HEK293 (cell line): Measurements from ENCODE around the gene HMGN1.

Experiments used
- GLI4 ChIP-seq: fragments of 450-650 bp; formaldehyde crosslinking; IDR thresholded peaks from 2 replicates; pipeline ENCODE4 v1.5.1; 2016; ENCODE audit warnings: missing biosample characterization, missing genetic modification characterization
- MEIS1 ChIP-seq: sonication (generic); formaldehyde crosslinking; IDR thresholded peaks from 2 replicates; pipeline ENCODE4 v1.8.1; 2022; ENCODE audit warnings: missing genetic modification reagents, mild to moderate bottlenecking, borderline replicate concordance
- OVOL3 ChIP-seq: fragments of 450-650 bp; formaldehyde crosslinking; IDR thresholded peaks from 2 replicates; pipeline ENCODE4 v1.5.1; 2016; ENCODE audit warnings: missing biosample characterization, missing genetic modification characterization
- PATZ1 ChIP-seq: fragments of 450-650 bp; formaldehyde crosslinking; IDR thresholded peaks from 2 replicates; pipeline ENCODE4 v1.5.1; 2016; ENCODE audit warnings: missing biosample characterization, missing genetic modification characterization
- TSHZ1 ChIP-seq: fragments of 450-650 bp; formaldehyde crosslinking; IDR thresholded peaks from 2 replicates; pipeline ENCODE4 v1.5.1; 2016; ENCODE audit warnings: missing biosample characterization, missing genetic modification characterization, borderline replicate concordance
- ZBTB48 ChIP-seq: fragments of 450-650 bp; formaldehyde crosslinking; IDR thresholded peaks from 2 replicates; pipeline ENCODE4 v1.5.1; 2016; ENCODE audit warnings: missing biosample characterization, missing genetic modification characterization
- ZEB2 ChIP-seq: fragments of 450-650 bp; formaldehyde crosslinking; IDR thresholded peaks from 2 replicates; pipeline ENCODE4 v1.5.1; 2016; ENCODE audit warnings: missing biosample characterization, missing genetic modification characterization
- ZNF138 ChIP-seq: fragments of 450-650 bp; formaldehyde crosslinking; IDR thresholded peaks from 2 replicates; pipeline ENCODE4 v1.5.1; 2016; ENCODE audit warnings: missing biosample characterization, missing genetic modification characterization, borderline replicate concordance
- ZNF2 ChIP-seq: fragments of 450-650 bp; formaldehyde crosslinking; IDR thresholded peaks from 2 replicates; pipeline ENCODE4 v1.5.1; 2016; ENCODE audit warnings: missing biosample characterization, missing genetic modification characterization
- ZNF221 ChIP-seq: fragments of 450-650 bp; formaldehyde crosslinking; IDR thresholded peaks from 2 replicates; pipeline ENCODE4 v1.5.1; 2017; ENCODE audit warnings: missing biosample characterization, missing genetic modification characterization, borderline replicate concordance
- ZNF248 ChIP-seq: fragments of 450-650 bp; formaldehyde crosslinking; IDR thresholded peaks from 2 replicates; pipeline ENCODE4 v1.5.1; 2017; ENCODE audit warnings: missing biosample characterization, missing genetic modification characterization
- ZNF311 ChIP-seq: fragments of 450-650 bp; formaldehyde crosslinking; IDR thresholded peaks from 2 replicates; pipeline ENCODE4 v1.5.1; 2017; ENCODE audit warnings: missing biosample characterization, missing genetic modification characterization, borderline replicate concordance
- ZNF354C ChIP-seq: fragments of 450-650 bp; formaldehyde crosslinking; IDR thresholded peaks from 2 replicates; pipeline ENCODE4 v1.5.1; 2016; ENCODE audit warnings: missing biosample characterization, missing genetic modification characterization, low read depth, borderline replicate concordance
- ZNF37A ChIP-seq: fragments of 450-650 bp; IDR thresholded peaks from 2 replicates; pipeline ENCODE4 v1.5.1; 2018; ENCODE audit warnings: missing biosample characterization, missing genetic modification characterization
- ZNF558 ChIP-seq: fragments of 450-650 bp; formaldehyde crosslinking; IDR thresholded peaks from 2 replicates; pipeline ENCODE4 v1.5.1; 2016; ENCODE audit warnings: missing biosample characterization, missing genetic modification characterization
- ZNF596 ChIP-seq: fragments of 450-650 bp; IDR thresholded peaks from 2 replicates; pipeline ENCODE4 v1.5.0; 2018; ENCODE audit warnings: missing biosample characterization, mild to moderate bottlenecking, missing genetic modification characterization, moderate library complexity
- ZNF654 ChIP-seq: fragments of 450-650 bp; formaldehyde crosslinking; IDR thresholded peaks from 2 replicates; pipeline ENCODE4 v1.5.1; 2016; ENCODE audit warnings: low read depth, missing biosample characterization, missing genetic modification characterization
- ZNF660 ChIP-seq: fragments of 450-650 bp; IDR thresholded peaks from 2 replicates; pipeline ENCODE4 v1.5.1; 2018; ENCODE audit warnings: missing biosample characterization, mild to moderate bottlenecking, missing genetic modification characterization
- ZNF707 ChIP-seq: fragments of 450-650 bp; formaldehyde crosslinking; IDR thresholded peaks from 2 replicates; pipeline ENCODE4 v1.5.1; 2016; ENCODE audit warnings: missing biosample characterization, missing genetic modification characterization
- ZNF791 ChIP-seq: fragments of 450-650 bp; formaldehyde crosslinking; IDR thresholded peaks from 2 replicates; pipeline ENCODE4 v1.5.1; 2016; ENCODE audit warnings: missing biosample characterization, missing genetic modification characterization
- ZSCAN23 ChIP-seq: fragments of 450-650 bp; formaldehyde crosslinking; IDR thresholded peaks from 2 replicates; pipeline ENCODE4 v1.5.1; 2016; ENCODE audit warnings: missing biosample characterization, missing genetic modification characterization
- ZXDB ChIP-seq: fragments of 450-650 bp; formaldehyde crosslinking; IDR thresholded peaks from 2 replicates; pipeline ENCODE4 v1.5.1; 2016; ENCODE audit warnings: missing biosample characterization, missing genetic modification characterization
- TF ChIP-seq, protein P1 (sequence below): fragments of 450-650 bp; formaldehyde crosslinking; IDR thresholded peaks from 2 replicates; pipeline ENCODE4 v1.5.1; 2017; ENCODE audit warnings: missing biosample characterization, mild to moderate bottlenecking, missing genetic modification characterization, moderate library complexity
- TF ChIP-seq, protein P2 (sequence below): fragments of 450-650 bp; formaldehyde crosslinking; IDR thresholded peaks from 2 replicates; pipeline ENCODE4 v1.5.1; 2016; ENCODE audit warnings: missing biosample characterization, missing genetic modification characterization, borderline replicate concordance

Gene HMGN1

GRCh38 chr21:39313571-39314142 lies 35.2 kb downstream of the HMGN1 start, which contains the start of gene BRWD1 (continued):
- peak; percentile 99 for TF ChIP-seq TSHZ1
- TF ChIP-seq ZXDB (tag by site-specific recombination): peak; percentile 100
- peak; percentile 99 for TF ChIP-seq GLI4 (tag by site-specific recombination)
- TF ChIP-seq, protein P1, sequence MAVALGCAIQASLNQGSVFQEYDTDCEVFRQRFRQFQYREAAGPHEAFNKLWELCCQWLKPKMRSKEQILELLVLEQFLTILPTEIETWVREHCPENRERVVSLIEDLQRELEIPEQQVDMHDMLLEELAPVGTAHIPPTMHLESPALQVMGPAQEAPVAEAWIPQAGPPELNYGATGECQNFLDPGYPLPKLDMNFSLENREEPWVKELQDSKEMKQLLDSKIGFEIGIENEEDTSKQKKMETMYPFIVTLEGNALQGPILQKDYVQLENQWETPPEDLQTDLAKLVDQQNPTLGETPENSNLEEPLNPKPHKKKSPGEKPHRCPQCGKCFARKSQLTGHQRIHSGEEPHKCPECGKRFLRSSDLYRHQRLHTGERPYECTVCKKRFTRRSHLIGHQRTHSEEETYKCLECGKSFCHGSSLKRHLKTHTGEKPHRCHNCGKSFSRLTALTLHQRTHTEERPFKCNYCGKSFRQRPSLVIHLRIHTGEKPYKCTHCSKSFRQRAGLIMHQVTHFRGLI (tag by site-specific recombination): peak; percentile 90
- peak; percentile 98 for TF ChIP-seq OVOL3 (tag by site-specific recombination)
- TF ChIP-seq ZSCAN23: peak; percentile 100
- TF ChIP-seq, protein P2, sequence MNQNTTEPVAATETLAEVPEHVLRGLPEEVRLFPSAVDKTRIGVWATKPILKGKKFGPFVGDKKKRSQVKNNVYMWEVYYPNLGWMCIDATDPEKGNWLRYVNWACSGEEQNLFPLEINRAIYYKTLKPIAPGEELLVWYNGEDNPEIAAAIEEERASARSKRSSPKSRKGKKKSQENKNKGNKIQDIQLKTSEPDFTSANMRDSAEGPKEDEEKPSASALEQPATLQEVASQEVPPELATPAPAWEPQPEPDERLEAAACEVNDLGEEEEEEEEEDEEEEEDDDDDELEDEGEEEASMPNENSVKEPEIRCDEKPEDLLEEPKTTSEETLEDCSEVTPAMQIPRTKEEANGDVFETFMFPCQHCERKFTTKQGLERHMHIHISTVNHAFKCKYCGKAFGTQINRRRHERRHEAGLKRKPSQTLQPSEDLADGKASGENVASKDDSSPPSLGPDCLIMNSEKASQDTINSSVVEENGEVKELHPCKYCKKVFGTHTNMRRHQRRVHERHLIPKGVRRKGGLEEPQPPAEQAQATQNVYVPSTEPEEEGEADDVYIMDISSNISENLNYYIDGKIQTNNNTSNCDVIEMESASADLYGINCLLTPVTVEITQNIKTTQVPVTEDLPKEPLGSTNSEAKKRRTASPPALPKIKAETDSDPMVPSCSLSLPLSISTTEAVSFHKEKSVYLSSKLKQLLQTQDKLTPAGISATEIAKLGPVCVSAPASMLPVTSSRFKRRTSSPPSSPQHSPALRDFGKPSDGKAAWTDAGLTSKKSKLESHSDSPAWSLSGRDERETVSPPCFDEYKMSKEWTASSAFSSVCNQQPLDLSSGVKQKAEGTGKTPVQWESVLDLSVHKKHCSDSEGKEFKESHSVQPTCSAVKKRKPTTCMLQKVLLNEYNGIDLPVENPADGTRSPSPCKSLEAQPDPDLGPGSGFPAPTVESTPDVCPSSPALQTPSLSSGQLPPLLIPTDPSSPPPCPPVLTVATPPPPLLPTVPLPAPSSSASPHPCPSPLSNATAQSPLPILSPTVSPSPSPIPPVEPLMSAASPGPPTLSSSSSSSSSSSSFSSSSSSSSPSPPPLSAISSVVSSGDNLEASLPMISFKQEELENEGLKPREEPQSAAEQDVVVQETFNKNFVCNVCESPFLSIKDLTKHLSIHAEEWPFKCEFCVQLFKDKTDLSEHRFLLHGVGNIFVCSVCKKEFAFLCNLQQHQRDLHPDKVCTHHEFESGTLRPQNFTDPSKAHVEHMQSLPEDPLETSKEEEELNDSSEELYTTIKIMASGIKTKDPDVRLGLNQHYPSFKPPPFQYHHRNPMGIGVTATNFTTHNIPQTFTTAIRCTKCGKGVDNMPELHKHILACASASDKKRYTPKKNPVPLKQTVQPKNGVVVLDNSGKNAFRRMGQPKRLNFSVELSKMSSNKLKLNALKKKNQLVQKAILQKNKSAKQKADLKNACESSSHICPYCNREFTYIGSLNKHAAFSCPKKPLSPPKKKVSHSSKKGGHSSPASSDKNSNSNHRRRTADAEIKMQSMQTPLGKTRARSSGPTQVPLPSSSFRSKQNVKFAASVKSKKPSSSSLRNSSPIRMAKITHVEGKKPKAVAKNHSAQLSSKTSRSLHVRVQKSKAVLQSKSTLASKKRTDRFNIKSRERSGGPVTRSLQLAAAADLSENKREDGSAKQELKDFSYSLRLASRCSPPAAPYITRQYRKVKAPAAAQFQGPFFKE (tag by site-specific recombination): peak; percentile 92; the same call in 1 of the 2 replicates
- no peak; the same call in 1 of the 2 replicates for TF ChIP-seq ZNF37A (tag by site-specific recombination)
- no peak for TF ChIP-seq ZNF248
- no peak for TF ChIP-seq MEIS1
- peak; percentile 100 for TF ChIP-seq PATZ1 (tag by site-specific recombination)
- TF ChIP-seq ZNF596 (tag by site-specific recombination): peak; percentile 69; the same call in 1 of the 2 replicates
- TF ChIP-seq ZNF138 (tag by site-specific recombination): no peak
- peak; percentile 89; the same call in 1 of the 2 replicates for TF ChIP-seq ZNF354C (tag by site-specific recombination)
- no peak for TF ChIP-seq ZNF654
- no peak for TF ChIP-seq ZNF311 (tag by site-specific recombination)
- TF ChIP-seq ZNF791 (tag by site-specific recombination): peak; percentile 81; the same call in 1 of the 2 replicates
- TF ChIP-seq ZNF707 (tag by site-specific recombination): peak; percentile 88
- TF ChIP-seq ZNF2 (tag by site-specific recombination): peak; percentile 99
- peak; percentile 91; the same call in 1 of the 2 replicates for TF ChIP-seq ZNF221 (tag by site-specific recombination)
- TF ChIP-seq ZEB2: peak; percentile 100
- TF ChIP-seq ZBTB48 (tag by site-specific recombination): peak; percentile 86
- TF ChIP-seq ZNF660 (tag by site-specific recombination): peak; percentile 94
- peak; percentile 76; the same call in 1 of the 2 replicates for TF ChIP-seq ZNF558
